BLaER1 treated with 17β-estradiol and CSF1 and Interleukin-3, amounts not matched to agents 10 nM and 100 nM (cell line): ENCODE results near the gene BDP1.
"Not testable (repeated sequence)": the region's sequence is repeated elsewhere in the genome, so short reads cannot be mapped to it uniquely, and the experiment has no call there.

Experiments used
- H3K27ac ChIP-seq, 11 experiments: shearing (Covaris generic); formaldehyde crosslinking; 2 replicates each; pipeline ENCODE4 v1.8.1; 2022
- H3K27me3 ChIP-seq, 11 experiments: shearing (Covaris generic); formaldehyde crosslinking; 2 replicates each; pipeline ENCODE4 v1.8.1; 2022
- H3K36me3 ChIP-seq, 11 experiments: shearing (Covaris generic); formaldehyde crosslinking; 2 replicates each; pipeline ENCODE4 v1.8.1; 2022
- H3K4me1 ChIP-seq, 10 experiments: shearing (Covaris generic); formaldehyde crosslinking; 2 replicates each; pipeline ENCODE4 v1.8.1; 2022
- H3K4me2 ChIP-seq, 11 experiments: shearing (Covaris generic); formaldehyde crosslinking; 2 replicates each; pipeline ENCODE4 v1.8.1; 2022
- H3K4me3 ChIP-seq, 10 experiments: shearing (Covaris generic); formaldehyde crosslinking; 2 replicates each; pipeline ENCODE4 v1.8.1; 2022
- H3K9ac ChIP-seq, 11 experiments: shearing (Covaris generic); formaldehyde crosslinking; 2 replicates each; pipeline ENCODE4 v1.8.1; 2022
- H3K9me3 ChIP-seq, 11 experiments: shearing (Covaris generic); formaldehyde crosslinking; replicated peaks in 1 of 11; 2 replicates each; pipeline ENCODE4 v1.8.1; 2022
- H4K20me1 ChIP-seq, 11 experiments: shearing (Covaris generic); formaldehyde crosslinking; 2 replicates each; pipeline ENCODE4 v1.8.1; 2022
- Cebpa-rat ChIP-seq, 11 experiments: shearing (Covaris generic); IDR thresholded peaks; 2 replicates each; pipeline ENCODE4 v1.8.1; 2022

Gene BDP1

DNA sequence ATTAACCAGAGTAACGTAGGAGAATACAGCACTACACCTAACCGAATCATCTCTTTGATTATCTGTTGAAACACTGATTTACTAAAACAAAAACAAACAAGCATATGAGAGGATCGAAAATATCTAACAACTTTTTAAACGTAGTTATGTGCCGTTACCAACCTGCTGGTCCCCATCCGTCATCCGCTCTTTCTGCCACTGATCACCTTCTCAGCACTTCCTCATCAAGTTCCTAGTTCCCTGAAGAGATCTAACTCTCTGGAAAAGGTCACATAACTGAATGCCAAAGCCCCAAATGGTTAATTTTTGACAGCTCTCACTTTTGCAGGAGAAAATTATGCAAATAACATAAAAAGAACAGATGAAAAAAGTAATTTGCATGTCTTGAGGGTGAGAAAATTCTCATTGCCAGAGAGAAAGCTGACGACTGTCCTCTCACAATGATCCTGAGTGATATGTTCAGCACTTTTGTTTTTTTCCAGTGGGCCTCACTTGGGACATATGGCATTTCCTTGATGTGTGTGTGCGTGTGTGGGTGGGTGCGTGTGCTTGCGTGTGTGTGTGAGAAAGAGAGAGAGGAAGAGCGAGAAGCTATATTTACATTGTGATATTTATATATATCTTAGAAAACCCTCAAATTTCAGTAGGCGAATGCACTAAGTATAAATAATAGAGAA lies 8.8 kb upstream of the BDP1 start:
- H3K9me3 ChIP-seq, H3K36me3 ChIP-seq, H3K9ac ChIP-seq, H3K4me3 ChIP-seq, H4K20me1 ChIP-seq, H3K4me1 ChIP-seq, H3K27ac ChIP-seq, H3K4me2 ChIP-seq: not testable (repeated sequence)
- H3K27me3 ChIP-seq: peaks cover 5 to 19% (median 18%) of the 10 kb centered on the region in 11 experiments; a peak in 21 of 22 replicates

- H3K27me3 ChIP-seq: peaks cover 5 to 19% (median 18%) of the 10 kb centered on the region in 11 experiments; a peak in 21 of 22 replicates
- H3K4me1 ChIP-seq, H3K4me3 ChIP-seq, H3K36me3 ChIP-seq, H3K9ac ChIP-seq, H3K9me3 ChIP-seq, H4K20me1 ChIP-seq, H3K4me2 ChIP-seq, H3K27ac ChIP-seq: not testable (repeated sequence)
Observed at GRCh38 chr5:71447218-71447808, 8.1 kb upstream of the BDP1 start.

- Histone ChIP-seq H3K4me2 (no peak overlapping the region), H3K36me3 (no peaks in the 10 kb centered on the region; a peak in 1 of 22 replicates), H3K9me3 (no peaks in the 10 kb centered on the region), H3K27me3 (no peaks in the 10 kb centered on the region), H3K4me3 (no peak overlapping the region), H3K9ac (no peak overlapping the region), H3K4me1 (peaks cover 13 to 22% (median 18%) of the 10 kb centered on the region in 10 experiments), H4K20me1 (peaks cover 10 to 17% (median 17%) of the 10 kb centered on the region in 11 experiments; a peak in 19 of 22 replicates), H3K27ac (no peak overlapping the region)
- TF ChIP-seq Cebpa-rat (IDR thresholded peaks at IDR 0.05): no peak
Observed at GRCh38 chr5:71452876-71453275, 2.6 kb upstream of the BDP1 start.

DNA sequence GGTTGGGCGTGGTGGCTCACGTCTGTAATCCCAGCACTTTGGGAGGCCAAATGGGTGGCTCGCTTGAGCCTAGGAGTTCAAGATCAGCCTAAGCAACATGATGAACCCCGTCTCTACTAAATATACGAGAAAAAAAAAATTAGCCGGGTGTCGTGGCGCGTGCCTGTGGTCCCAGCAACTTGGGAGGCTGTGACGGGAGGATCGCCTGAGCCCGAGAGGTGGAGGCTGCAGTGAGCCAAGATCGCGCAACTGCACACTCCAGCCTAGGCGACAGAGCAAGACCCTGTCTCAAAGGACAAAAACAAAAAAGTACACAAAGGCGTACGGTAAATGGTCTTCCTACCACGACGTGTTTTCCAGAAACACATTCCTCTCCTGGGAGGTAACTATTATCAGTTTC lies 538 bp upstream of the BDP1 start:
- peaks cover 13 to 23% (median 20%) of the 10 kb centered on the region in 10 experiments for H3K4me1 ChIP-seq
- H3K27ac ChIP-seq: peak overlapping the region in 6 of 11 experiments; percentile 89 to 94 (median 92); a peak in 8 of 22 replicates
- H3K4me3 ChIP-seq: peak overlapping the region; percentile 77 to 98 (median 88)
- H3K4me2 ChIP-seq: peak overlapping the region; percentile 51 to 92 (median 75); a peak in 21 of 22 replicates
- H3K9ac ChIP-seq: peak overlapping the region; percentile 87 to 96 (median 92); a peak in 20 of 22 replicates
- H3K27me3 ChIP-seq: no peaks in the 10 kb centered on the region
- TF ChIP-seq Cebpa-rat (IDR thresholded peaks at IDR 0.05): no peak
- peaks cover 16 to 19% (median 17%) of the 10 kb centered on the region in 11 experiments for H3K36me3 ChIP-seq
- H4K20me1 ChIP-seq: peaks cover 14 to 37% (median 26%) of the 10 kb centered on the region in 11 experiments; a peak in 19 of 22 replicates
- H3K9me3 ChIP-seq: no peaks in the 10 kb centered on the region

- Histone ChIP-seq H3K4me3 (peak overlapping the region; percentile 77 to 98 (median 88)), H3K27me3 (no peaks in the 10 kb centered on the region), H3K4me1 (peaks cover 13 to 23% (median 20%) of the 10 kb centered on the region in 10 experiments), H3K9me3 (no peaks in the 10 kb centered on the region), H3K36me3 (peaks cover 30 to 34% (median 31%) of the 10 kb centered on the region in 11 experiments), H3K9ac (peak overlapping the region; percentile 87 to 96 (median 92)), H3K4me2 (peak overlapping the region; percentile 77 to 92 (median 82)), H3K27ac (peak overlapping the region; percentile 75 to 95 (median 92); a peak in 19 of 22 replicates), H4K20me1 (peaks cover 17 to 52% (median 33%) of the 10 kb centered on the region in 11 experiments; a peak in 20 of 22 replicates)
- TF ChIP-seq Cebpa-rat (IDR thresholded peaks at IDR 0.05): no peak
Observed at GRCh38 chr5:71456362-71456743, 902 bp downstream of the BDP1 start.

DNA sequence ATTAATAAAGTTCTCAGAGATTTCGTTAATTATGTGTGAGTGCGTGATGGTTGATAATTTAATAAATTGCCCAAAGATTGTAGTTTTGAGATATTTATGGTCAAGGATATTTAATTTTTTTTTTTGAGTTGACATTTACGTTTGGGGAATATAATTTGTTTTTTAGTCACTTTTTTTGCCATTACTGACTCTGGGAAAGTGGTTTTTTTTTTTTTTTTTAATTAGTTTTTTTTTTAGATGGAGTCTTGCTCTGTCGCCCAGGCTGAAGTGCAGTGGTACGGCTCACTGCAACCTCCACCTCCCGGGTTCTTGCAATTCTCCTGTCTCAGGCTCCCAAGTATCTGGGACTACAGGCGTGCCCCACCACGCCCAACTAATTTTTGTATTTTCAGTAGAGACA lies 1.7 kb downstream of the BDP1 start:
- no peak for TF ChIP-seq Cebpa-rat (IDR thresholded peaks at IDR 0.05)
- Histone ChIP-seq H4K20me1 (peaks cover 17 to 57% (median 36%) of the 10 kb centered on the region in 11 experiments; a peak in 20 of 22 replicates), H3K27me3 (no peaks in the 10 kb centered on the region), H3K9me3 (no peaks in the 10 kb centered on the region), H3K27ac (no peak overlapping the region; a peak in 1 of 22 replicates), H3K9ac (peak overlapping the region; percentile 87 to 96 (median 92); a peak in 18 of 22 replicates), H3K4me3 (peak overlapping the region; percentile 77 to 98 (median 88)), H3K4me1 (peaks cover 13 to 23% (median 20%) of the 10 kb centered on the region in 10 experiments), H3K36me3 (peaks cover 37 to 41% (median 39%) of the 10 kb centered on the region in 11 experiments), H3K4me2 (peak overlapping the region; percentile 77 to 92 (median 82))

GRCh38 chr5:71460693-71461092 lies 5.2 kb downstream of the BDP1 start:
- no peak overlapping the region for H3K4me3 ChIP-seq
- no peaks in the 10 kb centered on the region for H3K27me3 ChIP-seq
- no peaks in the 10 kb centered on the region for H3K9me3 ChIP-seq
- peaks cover 8 to 18% (median 15%) of the 10 kb centered on the region in 10 experiments for H3K4me1 ChIP-seq
- no peak overlapping the region for H3K9ac ChIP-seq
- H3K4me2 ChIP-seq: no peak overlapping the region
- TF ChIP-seq Cebpa-rat (IDR thresholded peaks at IDR 0.05): no peak
- H3K36me3 ChIP-seq: peaks cover 73 to 77% (median 74%) of the 10 kb centered on the region in 11 experiments
- H3K27ac ChIP-seq: no peak overlapping the region
- peaks cover 17 to 74% (median 46%) of the 10 kb centered on the region in 11 experiments; a peak in 20 of 22 replicates for H4K20me1 ChIP-seq

DNA sequence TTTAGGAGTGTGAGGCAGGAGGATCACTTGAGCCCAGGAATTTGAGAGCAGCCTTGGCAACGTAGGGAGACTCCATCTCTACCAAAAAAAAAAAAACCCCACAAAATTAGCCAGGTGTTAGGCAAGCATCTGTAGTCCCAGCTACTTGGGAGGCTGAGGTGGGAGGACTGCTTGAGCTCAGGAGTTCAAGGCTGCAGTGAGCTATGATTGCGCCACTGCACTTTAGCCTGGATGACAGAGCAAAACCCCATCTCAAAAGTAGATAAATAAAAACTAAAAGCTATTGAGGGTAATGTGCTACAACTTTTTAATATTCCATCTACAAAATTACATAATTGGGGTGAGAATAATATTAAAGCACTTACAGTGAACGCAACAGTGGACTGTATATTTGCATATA lies 5.9 kb downstream of the BDP1 start:
- H3K27ac ChIP-seq: no peak overlapping the region
- peaks cover 17 to 72% (median 45%) of the 10 kb centered on the region in 11 experiments; a peak in 20 of 22 replicates for H4K20me1 ChIP-seq
- no peak overlapping the region for H3K9ac ChIP-seq
- H3K4me1 ChIP-seq: peaks cover 8 to 18% (median 15%) of the 10 kb centered on the region in 10 experiments
- H3K4me3 ChIP-seq: no peak overlapping the region
- H3K9me3 ChIP-seq: no peaks in the 10 kb centered on the region
- no peaks in the 10 kb centered on the region for H3K27me3 ChIP-seq
- peaks cover 79 to 84% (median 81%) of the 10 kb centered on the region in 11 experiments for H3K36me3 ChIP-seq
- no peak overlapping the region for H3K4me2 ChIP-seq
- no peak for TF ChIP-seq Cebpa-rat (IDR thresholded peaks at IDR 0.05)

DNA sequence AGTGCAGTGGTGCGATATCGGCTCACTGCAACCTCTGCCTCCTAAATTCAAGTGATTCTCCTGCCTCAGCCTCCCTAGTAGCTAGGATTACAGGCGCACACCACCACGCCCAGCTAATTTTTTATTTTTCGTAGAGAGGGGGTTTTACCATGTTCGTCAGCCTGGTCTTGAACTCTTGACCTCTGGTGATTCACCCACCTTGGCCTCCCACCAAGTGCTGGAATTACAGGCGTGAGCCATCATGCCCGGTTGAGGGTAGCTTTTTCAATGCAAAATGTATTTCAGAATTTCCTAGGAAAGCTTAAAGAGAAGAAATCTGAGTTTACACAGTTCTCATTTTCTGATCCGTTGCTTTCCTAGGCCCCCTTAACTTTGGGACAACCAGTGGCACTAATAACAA lies 15.7 kb downstream of the BDP1 start:
- Histone ChIP-seq H3K27ac (no peak overlapping the region), H3K4me1 (peaks cover 0 to 20% (median 11%) of the 10 kb centered on the region in 10 experiments; a peak in 15 of 20 replicates), H3K9me3 (no peaks in the 10 kb centered on the region), H3K27me3 (no peaks in the 10 kb centered on the region), H3K4me3 (no peak overlapping the region), H4K20me1 (peaks cover 0 to 27% (median 13%) of the 10 kb centered on the region in 11 experiments; a peak in 16 of 22 replicates), H3K9ac (no peak overlapping the region), H3K4me2 (no peak overlapping the region), H3K36me3 (peaks cover 78 to 97% (median 92%) of the 10 kb centered on the region in 11 experiments)
- TF ChIP-seq Cebpa-rat (IDR thresholded peaks at IDR 0.05): no peak
